ENCODE measurements around the gene STAT3.
"Not testable (repeated sequence)": the region's sequence is repeated elsewhere in the genome, so short reads cannot be mapped to it uniquely, and the experiment has no call there.

STAT3 gene

DNA sequence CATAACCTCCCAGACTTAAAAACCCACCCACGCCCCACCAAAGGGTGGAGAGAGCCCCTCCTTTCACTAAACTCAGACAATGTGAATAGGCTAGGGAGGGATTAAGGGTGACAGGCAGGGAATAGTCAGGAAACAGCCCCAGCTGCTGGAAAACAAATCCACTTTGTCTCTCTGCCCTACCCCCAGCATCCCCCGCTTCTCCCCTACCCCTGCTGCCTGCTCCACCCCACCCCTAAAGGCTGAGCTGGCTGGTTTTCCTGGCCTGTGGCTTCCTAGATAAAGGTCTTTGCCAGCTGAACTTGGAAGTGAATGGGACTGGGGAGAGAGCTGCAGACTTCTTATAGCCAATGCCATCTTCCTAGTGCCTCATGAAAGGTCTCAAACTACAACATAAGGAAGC is 19.8 kb upstream of the STAT3 start:
- no peak for DNase-seq (ENCODE audit: low read depth)

DNA sequence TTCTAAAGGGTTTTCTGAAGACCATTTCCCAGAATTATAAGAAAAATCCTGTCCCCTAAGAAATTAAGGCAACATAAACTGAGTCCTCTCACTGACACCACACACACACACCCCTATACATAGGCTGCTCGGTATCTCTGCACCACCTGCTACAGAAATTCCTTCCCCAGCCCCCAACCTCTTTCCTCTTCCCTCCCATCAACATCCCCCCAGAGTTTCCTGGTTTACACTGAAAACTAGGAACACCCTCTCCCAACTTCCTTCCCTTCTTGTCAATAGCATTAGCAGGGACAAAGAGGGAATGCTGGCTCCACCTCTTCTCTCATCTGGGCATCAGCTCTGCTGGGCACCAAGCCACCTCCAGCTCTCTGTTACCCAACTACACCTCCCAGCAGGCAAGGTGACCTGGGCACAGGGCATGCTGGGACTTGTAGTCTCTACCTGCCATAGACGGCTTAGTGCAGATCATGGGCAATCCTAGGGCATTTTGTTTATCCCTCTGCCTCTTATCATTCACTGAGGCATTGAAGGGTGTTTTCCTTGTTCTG is 19.1 kb upstream of the STAT3 start:
- DNase-seq (ENCODE audit: low read depth) = no peak

DNA sequence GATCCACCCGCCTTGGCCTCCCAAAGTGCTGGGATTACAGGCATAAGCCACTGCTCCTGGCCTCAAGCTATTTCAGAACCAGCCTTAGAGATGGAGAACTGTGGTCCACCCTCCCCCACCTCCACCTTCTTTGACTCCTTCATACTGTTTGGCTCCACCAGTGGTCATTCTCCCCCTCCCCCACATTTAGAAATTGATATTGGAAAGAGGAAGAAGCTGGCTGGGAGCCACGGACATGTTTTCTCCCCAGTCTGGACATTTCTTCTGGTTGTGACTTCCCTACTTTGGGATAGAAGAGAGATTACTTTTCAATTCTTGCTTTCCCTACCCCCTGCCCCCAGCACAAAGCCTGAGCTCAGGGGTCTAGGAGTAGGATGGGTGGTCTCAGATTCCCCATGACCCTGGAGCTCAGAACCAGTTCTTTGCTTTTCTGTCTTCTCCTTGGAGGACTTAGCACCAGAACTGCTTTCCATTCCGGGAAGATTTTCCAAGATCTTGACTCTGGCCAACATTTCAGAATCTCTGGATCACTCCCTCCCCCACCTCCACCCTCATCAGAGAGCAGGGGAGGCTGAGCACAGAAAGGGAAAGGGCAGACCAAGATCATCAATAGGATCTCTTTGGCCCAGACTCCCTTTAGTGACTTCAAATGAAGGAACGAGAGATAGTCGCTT is 18.5 kb upstream of the STAT3 start:
- no peak for DNase-seq (ENCODE audit: low read depth)

DNA sequence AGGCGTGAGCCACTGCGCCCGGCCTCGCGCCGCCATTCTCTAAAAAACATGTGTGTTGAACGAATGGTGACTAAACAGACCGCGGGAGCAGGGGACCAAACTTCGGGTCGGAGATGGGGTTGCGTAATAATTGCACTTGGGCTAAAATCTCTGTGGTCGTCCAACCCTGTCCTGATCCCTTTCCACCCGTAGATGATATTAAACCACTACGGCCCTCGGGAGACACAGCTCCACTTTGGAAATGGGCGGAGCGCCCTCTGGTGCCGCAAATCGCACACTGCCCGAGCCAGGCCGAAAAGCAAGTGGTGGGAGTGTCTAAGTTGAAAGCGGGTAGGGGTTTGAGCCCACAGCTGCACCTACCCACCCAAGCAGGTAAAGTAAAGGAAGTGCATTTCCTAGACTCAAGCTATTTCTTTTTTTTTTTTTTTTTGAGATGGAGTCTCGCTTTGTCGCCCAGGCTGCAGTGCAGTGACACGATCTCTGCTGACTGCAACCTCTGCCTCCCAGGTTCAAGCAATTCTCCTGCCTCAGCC is 17.8 kb upstream of the STAT3 start:
- DNase-seq (ENCODE audit: low read depth) = no peak

DNA sequence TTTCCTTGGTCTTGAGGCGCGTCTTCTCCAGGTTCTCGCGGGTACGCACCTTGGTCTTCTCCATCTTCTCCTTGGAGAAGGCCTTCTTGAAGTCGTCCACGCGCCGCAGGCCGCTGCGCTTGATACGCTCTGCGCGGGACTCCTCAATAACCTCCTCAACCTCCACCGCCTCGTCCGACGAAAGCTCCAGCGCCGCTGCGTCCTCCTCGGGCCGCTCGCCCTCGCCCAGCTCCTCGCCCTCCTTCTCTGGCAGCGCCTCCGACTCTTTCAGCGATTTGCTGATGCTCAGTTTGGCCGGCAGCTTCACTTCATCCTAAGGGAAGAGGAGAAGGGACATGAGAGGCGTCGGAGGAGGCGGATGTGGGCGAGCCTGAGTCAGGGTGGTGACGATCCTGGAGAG is 16.8 kb upstream of the STAT3 start:
- no peak for DNase-seq (ENCODE audit: low read depth)

DNA sequence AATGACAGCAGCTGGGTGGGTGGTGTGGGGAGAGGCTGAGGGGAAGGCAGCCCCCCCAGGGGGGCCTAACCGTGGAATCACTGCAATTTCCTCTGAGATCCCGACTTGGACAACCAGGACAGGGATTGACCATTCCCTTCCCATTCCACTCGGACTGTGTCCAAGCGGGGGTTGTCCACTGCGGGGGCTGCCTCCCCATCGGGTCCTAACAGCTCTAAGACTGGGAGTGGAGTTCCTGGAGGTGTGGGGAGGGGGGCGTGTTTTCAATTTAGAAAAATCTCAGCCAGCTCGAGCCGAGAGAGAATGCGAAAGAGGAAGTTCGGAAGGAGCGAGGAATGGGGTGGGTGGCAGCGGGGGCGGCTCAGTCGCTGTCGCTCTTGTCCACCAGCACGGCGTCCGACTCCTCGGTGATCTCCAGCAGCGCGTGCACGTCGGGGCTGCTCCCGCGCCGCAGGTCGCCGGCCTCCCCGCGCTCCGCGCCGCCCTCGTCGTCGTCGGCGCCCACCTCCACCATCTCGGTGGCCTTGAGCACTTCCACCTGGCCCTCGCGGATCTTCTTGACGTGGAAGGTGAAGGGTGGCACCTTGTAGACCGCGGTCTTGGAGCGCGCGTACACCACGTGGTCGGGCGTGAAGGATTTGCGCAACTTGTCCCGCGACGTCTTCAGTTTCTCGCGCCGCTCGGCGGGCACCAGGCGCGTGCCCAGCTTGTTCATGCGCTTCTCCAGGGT is 16.2 kb upstream of the STAT3 start:
- DNase-seq (ENCODE audit: low read depth) = no peak

DNA sequence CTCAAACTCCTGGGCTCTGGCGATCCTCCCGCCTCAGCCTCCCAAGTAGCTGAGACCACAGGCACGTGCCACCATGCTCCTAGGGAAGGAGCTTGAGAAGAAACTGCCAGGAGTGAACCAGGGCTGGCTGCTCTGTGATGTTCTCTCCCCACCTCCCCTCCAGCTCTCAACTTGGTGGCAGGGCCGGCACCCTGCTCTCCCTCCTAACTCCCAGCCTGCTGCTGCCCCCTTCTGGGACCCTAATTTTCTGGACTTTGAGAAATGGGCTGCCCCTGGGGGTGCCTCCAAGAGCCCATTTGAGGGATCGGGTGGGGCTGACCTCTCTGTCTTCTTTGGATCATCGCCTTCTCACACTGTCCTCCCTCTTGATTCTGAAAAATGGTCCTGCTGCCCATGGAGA is 14.9 kb upstream of the STAT3 start:
- no peak for DNase-seq (ENCODE audit: low read depth)

DNA sequence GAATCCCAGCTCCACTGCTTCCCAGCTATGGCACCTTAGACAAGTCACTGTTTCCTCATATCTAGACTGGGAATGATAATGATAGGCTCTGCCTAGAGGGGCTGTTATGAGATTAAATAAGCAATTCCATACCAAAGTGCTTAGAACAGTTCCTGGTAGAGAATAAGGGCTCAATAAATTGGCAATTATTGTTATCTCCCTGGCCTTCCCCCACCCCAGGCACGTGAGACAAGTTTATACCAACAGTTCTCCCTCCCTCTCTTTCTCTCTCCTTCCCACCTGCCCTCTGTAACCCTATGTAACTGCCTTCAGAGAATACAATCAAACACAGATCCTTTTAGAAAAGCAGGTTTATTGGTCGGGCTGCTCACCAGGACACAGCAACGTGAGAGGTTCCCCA is 13.9 kb upstream of the STAT3 start:
- DNase-seq (ENCODE audit: low read depth) = no peak

DNA sequence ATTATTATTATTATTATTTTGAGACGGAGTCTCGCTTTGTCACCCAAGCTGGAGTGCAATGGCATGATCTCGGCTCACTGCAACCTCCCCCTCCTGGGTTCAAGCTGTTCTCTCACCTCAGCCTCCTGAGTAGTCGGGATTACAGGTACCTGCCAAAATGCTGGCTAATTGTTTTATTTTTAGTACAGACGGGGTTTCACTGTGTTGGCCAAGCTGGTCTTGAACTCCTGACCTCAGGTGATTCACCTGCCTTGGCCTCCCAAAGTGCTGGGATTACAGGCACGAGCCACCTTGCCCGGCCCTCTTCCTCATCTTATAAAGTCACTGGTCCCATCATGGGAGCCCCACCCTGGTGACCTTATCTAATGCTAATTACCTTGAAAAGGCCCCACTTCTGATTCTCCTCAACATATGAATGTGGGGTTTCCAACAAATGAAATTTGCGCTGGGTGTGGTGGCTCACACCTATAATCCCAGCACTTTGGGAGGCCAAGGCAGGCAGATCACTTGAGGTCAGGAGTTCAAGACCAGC is 12.7 kb upstream of the STAT3 start:
- not testable (repeated sequence) for DNase-seq (ENCODE audit: low read depth)

DNA sequence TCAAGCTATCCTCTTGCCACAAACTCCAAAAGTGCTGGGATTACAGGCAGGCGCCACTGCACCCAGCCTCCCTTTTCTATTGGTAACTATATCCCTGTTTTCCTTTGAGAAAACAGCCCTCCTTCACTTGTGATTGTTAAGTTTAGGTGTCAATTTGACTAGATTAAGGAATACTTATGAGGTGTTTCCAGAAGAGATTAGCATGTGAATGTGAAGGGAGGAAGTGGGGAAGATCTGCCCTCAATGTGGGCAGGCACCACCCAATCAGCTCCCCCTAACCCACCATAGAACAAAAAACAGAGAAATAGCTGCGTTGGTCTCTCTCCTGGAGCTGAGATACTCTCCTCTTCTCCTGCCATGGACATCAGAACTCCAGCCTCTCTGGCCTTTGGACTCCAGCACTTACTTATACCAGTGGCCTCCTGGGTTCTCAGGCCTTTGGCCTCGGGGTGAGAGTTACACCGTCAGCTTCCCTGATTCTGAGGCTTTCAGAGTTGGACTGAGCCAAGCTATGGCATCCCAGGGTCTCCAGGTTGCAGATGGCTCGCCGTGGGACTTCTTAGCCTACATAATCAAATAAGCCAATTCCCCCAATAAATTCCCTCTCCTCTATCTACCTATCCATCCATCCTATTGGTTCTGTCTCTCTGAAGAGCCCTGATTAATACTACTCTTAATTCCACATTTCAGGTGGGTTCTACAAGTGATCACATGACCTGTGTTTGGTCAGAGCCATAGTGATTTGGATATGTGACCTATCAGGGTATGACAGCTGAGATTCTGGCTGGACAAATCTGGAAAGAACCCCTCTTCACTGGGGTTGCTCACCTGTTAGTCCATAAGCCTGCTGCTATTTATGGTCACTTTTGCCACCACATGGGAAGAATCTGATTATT is 12.0 kb upstream of the STAT3 start:
- no peak for DNase-seq (ENCODE audit: low read depth)

DNA sequence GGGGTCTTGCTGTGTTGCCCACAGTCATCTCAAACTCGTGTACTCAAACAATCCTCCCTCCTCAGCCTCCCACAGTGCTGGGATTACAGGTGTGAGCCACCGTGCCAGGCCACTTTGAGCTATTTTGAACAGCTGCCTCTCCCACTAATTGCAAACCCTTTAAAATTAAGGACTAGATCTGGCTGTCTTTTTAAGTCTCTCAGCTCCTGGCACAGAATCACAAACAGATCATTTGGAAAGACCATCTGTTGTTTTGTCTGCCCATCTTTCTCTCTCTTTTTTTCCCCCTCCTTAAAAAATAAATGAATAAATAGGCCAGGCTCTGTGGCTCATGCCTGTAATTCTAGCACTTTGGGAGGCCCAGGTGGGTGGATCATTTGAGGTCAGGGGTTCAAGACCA is 10.9 kb upstream of the STAT3 start:
- no peak for DNase-seq (ENCODE audit: low read depth)

DNA sequence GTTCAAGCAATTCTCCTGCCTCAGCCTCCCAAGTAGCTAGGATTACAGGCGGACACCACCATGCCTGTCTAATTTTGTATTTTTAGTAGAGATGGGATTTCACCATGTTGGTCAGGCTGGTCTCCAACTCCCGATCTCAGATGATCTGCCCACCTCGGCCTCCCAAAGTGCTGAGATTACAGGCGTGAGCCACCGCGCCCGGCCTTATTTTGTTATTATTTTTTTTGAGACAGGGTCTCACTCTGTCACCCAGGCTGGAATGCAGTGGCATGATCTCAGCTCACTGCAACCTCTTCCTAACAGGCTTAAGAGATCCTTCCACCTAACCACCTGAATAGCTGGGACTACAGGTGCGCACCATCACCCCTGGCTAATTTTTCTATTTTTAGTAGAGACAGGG is 7.4 kb upstream of the STAT3 start:
- DNase-seq (ENCODE audit: low read depth) = not testable (repeated sequence)

DNA sequence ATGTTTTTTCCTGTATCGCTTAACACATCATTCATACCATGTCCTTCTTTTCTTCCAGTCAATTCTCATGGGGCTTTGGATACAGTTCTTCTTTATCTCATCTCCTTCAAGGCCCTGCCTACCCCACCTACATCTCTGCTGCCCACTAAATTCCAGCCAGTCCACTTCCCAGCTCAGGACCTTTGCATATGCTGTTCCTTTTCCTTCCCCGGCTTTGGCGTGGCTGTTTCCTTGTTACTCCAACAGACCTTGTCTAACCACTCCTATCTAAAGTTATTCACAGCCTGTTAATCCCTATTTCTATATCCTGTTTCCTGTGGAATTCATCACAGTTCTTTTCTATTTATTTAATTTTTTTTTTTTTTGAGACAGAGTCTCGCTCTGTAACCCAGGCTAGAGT is 6.6 kb upstream of the STAT3 start:
- DNase-seq (ENCODE audit: low read depth) = no peak

DNA sequence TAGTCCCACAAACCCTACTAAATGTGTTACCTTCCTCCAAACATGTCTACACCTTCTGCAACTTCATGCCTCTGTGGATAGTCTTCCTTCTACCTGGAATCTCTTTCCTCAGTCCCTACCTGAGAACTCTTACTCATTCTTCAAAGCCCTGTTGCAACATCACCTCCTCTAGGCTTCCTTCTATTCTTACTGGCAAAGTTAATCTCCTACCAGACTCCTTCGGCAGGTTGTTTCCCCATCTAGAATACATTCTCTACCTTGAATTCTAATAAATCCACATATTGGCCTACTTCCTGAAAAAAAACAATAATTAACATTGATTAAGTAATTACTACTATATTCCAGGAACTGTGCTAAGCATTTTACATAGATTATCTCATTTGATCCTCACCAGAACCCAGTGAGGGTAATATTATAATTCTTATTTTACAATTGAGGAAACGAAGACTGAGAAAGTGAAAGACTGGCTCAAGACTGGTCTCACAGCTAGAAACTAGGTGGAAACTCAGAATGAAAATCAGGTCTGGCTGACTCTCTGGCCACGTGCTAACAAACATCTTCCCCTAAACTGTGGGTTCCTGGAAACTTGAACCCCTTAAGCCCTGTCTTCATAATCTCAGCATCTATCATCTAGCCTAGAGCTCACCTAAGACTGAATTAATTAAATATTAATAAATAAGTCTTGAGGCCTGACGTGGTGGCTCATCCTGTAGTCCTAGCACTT is 4.6 kb upstream of the STAT3 start:
- no peak for DNase-seq (ENCODE audit: low read depth)

DNA sequence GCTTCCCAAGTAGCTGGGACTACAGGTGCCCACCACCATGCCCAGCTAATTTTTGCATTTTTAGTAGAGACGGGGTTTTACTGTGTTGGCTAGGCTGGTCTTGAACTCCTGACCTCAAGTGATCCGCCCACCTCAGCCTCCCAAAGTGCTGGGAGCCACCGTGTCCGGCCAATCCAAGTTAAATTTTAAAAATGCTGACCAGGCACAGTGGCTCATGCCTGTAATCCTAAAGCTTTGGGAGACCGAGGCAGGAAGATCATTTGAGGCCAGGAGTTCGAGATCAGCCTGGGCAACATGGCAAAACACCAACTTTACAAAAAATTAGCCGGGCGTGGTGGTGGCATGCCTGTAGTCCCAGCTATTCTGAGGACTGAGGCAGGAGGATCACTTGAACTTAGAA is 3.2 kb upstream of the STAT3 start:
- not testable (repeated sequence) for DNase-seq (ENCODE audit: low read depth)

DNA sequence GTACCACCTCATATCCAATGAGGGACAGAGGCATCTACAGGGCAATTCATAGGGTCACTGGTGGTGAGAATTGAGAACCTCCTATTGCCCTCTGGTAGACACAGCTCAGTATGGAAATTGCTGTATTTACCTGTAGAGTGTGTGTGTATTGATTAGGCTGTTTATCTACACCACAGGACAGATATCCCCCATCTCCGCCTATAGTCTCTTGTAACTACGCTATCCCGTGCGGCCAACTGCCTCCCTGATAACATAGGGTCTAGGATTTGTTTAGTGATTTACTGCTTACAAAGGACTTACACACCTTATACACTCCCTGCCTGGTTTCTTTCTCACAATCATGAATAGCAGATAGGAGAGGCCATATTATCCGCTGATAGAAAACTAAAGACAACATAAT is 1.7 kb upstream of the STAT3 start:
- no peak for DNase-seq (ENCODE audit: low read depth)

DNA sequence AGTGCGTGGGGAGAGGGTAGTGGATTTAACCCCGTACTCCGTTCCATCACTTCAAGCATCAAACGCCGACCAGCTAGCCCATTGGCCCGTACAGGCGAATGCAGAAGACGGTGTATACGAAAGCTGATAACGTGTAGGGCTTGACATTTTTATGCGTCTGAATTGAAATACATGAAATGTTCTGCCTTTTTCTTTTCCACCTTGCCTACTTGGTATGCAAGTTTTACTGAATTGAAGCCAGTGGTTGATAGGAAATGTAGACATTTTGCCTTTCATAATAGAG is 834 bp upstream of the STAT3 start:
- DNase-seq (ENCODE audit: low read depth) = no peak

DNA sequence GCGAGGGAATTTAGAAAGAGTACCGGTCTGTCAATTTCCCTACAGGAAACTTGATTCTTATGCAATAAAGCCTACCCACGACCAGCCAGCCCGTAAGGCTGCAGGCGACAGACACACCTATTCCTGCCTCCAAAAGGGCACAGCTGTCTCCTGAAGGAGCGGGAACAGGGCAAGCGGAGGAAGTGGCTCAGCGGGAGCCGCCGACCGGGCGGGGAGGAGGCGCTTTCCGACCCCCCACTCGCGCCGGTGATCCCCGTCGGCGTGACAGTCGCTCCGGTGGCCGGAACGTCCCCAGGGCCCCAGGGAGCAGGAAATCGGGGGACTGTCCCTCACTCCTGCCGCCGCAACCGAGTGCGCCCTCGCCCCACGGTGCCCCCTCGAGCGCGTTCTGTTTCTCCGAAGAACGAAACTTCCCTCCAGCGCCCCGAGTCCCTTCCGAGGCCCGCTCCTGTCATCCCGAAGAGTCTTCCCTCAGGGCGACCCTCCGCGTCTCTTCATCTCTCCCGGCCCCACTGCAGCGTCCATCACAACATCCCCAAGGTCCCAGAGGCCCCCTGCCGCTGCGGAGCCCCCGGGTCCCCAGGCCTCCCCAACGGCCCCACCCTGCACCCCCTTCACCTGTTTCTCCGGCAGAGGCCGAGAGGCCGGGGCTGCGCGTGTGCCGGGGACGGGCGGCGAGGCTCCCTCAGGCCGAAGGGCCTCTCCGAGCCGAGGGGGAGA is 421 bp downstream of the STAT3 start:
- no peak for DNase-seq (ENCODE audit: low read depth)

DNA sequence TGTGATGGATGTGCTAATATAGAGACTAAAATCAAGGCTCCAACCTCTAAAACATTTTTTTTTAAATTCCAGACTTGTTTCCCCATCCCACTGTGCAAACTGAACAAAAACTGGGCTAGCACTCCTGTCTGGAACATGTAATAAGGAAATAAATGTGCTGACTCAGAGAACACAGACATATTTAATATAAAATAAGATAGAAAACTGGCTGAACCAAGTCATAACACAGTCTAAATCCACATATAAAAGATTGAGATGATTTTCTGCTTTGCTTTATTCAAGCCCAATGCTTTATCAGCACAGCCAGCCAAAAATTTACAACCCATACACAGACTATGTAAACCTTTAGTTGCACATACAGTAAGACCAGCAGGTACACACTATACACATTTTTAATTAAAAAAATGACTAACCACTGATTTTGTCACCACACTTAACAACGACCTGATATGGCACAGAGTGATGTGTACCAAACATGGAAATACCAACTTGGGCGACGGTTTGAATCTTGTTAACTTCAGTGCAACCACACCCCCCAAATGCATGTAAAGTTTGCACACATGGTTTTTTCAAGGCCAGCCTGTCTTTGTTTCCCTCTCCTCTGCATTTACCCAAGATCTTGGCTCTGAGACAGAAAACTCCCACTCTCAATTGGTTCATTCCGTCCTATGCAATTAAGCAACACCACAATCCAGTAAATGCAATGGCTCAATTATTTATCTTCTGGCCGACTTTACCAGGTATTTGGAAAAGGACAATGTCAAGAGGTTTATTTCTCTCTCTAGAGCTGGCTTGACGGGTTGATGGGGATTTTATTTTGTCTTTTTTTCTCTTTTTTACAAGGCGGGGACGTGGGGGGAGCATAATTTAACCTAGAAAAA is 1.2 kb downstream of the STAT3 start:
- DNase-seq (ENCODE audit: low read depth) = no peak

DNA sequence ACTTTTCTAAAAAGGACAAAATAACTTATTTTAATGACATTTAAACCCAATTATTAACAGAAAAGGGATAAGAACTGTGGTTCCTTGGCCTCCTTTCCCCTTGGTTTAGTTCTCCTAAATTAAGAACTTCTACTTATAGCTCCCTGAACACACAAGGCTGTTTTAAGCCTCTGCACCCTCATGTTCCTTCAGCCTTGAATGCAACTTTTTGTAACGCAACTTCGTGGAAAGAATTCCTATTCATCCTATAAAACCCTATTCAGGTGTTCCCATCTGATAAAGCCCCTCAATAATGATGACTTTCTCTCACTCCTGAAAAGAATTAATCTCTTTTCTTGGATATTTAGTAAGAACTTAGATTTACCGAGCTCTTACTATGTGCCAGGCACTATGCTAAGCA is 6.3 kb downstream of the STAT3 start:
- no peak for DNase-seq (ENCODE audit: low read depth)
